Thoracic aorta (tissue), 2 donors: Measurements from ENCODE around the gene PTPRG. TPM values are rescaled to one million over a fixed set of nuclear protein-coding genes. Genes with fewer than 3 reads are reported as not detected.

ENCODE experiments used
- ATAC-seq: fragments of 150-250 bp; one replicate; pipeline ENCODE4 v1.8.0; 2017; ENCODE audit warnings: low read depth; ENCODE audit not compliant: insufficient number of reproducible peaks, low FRiP score
- DNase-seq: peaks from one replicate; pipeline ENCODE4 v3.0.0-alpha.2; 2020; ENCODE audit warnings: low spot score
- H3K27ac ChIP-seq, 2 donors: fragments of 200-600 bp; sonication (generic); 1 replicate in 1 of 2; 2 replicates in 1 of 2; pipeline ENCODE4 v1.5.1; 2016; ENCODE audit warnings: mild to moderate bottlenecking in 2 of 2, moderate library complexity in 2 of 2
- H3K27me3 ChIP-seq: fragments of 200-600 bp; sonication (generic); replicated peaks from 2 replicates; pipeline ENCODE4 v1.6.0; 2016; ENCODE audit warnings: mild to moderate bottlenecking; ENCODE audit not compliant: insufficient read depth
- H3K36me3 ChIP-seq: fragments of 200-600 bp; sonication (generic); one replicate; pipeline ENCODE4 v1.5.1; 2016
- H3K4me1 ChIP-seq, 2 donors: fragments of 200-600 bp; sonication (generic); 1 replicate in 1 of 2; 2 replicates in 1 of 2; pipeline versions ENCODE4 v1.5.1 to v1.6.0; 2016; ENCODE audit warnings: low read depth in 2 of 2, mild to moderate bottlenecking in 1 of 2; ENCODE audit not compliant: control insufficient read depth in 1 of 2
- H3K4me3 ChIP-seq: fragments of 200-600 bp; sonication (generic); 2 replicates; pipeline ENCODE4 v1.5.1; 2016; ENCODE audit warnings: mild to moderate bottlenecking
- H3K9me3 ChIP-seq: fragments of 200-600 bp; sonication (generic); 2 replicates; pipeline ENCODE4 v1.5.1; 2016
- total RNA-seq, 2 donors: library from RNA; depleted of rRNA; stranded (reverse); fragments of >200 nt; gene quantifications; one replicate each; pipeline versions ENCODE4 v1.1.0 to v1.2.3, GENCODE V29; 2016
- TF ChIP-seq, protein P1 (sequence below): fragments of 200-600 bp; sonication (generic); IDR thresholded peaks from one replicate; pipeline ENCODE4 v1.5.1; 2019; ENCODE audit warnings: antibody characterized with exemption

Gene PTPRG
- total RNA-seq, 2 donors from 2014 or later, result 154 to 208 TPM

- Histone ChIP-seq H3K4me1 (peaks cover 0 to 10% of the 10 kb centered on the region in 2 donors), H3K27ac (no peak overlapping the region), H3K4me3 (no peak overlapping the region), H3K27me3 (no peaks in the 10 kb centered on the region), H3K36me3 (no peaks in the 10 kb centered on the region), H3K9me3 (no peaks in the 10 kb centered on the region)
- DNase-seq (no peak), ATAC-seq (no peak)
- TF ChIP-seq, protein P1, sequence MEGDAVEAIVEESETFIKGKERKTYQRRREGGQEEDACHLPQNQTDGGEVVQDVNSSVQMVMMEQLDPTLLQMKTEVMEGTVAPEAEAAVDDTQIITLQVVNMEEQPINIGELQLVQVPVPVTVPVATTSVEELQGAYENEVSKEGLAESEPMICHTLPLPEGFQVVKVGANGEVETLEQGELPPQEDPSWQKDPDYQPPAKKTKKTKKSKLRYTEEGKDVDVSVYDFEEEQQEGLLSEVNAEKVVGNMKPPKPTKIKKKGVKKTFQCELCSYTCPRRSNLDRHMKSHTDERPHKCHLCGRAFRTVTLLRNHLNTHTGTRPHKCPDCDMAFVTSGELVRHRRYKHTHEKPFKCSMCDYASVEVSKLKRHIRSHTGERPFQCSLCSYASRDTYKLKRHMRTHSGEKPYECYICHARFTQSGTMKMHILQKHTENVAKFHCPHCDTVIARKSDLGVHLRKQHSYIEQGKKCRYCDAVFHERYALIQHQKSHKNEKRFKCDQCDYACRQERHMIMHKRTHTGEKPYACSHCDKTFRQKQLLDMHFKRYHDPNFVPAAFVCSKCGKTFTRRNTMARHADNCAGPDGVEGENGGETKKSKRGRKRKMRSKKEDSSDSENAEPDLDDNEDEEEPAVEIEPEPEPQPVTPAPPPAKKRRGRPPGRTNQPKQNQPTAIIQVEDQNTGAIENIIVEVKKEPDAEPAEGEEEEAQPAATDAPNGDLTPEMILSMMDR, result no peak
These were observed 450.3 kb downstream of the PTPRG start for GRCh38 chr3:62011666-62012065.

GRCh38 chr3:62013951-62014350 lies 452.6 kb downstream of the PTPRG start:
- no peak overlapping the region for H3K4me3 ChIP-seq
- no peaks in the 10 kb centered on the region for H3K27me3 ChIP-seq
- no peaks in the 10 kb centered on the region for H3K36me3 ChIP-seq
- ATAC-seq (no peak), DNase-seq (no peak)
- no peaks in the 10 kb centered on the region for H3K4me1 ChIP-seq
- no peak overlapping the region for H3K27ac ChIP-seq
- TF ChIP-seq, protein P1, result no peak
- H3K9me3 ChIP-seq, result no peaks in the 10 kb centered on the region

DNA sequence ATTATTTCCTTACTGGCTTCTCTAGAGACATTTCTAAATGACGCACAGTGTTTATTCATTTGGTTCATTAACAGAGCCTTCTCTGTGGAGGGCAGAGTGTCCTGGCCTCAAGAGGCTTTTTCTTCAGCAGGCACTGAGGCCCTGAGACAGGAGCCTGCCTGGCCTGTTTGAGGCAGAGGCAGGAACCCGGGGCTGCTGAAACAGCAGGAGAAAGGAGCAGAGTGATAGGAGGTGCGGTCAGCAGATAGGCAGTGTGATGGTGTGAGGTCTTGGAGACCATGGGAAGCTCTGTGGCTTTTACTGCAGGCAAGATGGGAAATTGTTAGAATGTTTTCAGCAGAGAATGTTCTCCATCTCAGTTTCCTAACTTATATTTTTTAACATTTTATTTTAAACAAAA lies 453.7 kb downstream of the PTPRG start:
- Histone ChIP-seq H3K36me3 (no peaks in the 10 kb centered on the region), H3K27me3 (no peaks in the 10 kb centered on the region), H3K9me3 (no peaks in the 10 kb centered on the region), H3K4me3 (no peak overlapping the region), H3K4me1 (peaks cover 0 to under 1% of the 10 kb centered on the region in 2 donors), H3K27ac (no peak overlapping the region)
- ATAC-seq (no peak), DNase-seq (no peak)
- TF ChIP-seq, protein P1, result no peak

DNA sequence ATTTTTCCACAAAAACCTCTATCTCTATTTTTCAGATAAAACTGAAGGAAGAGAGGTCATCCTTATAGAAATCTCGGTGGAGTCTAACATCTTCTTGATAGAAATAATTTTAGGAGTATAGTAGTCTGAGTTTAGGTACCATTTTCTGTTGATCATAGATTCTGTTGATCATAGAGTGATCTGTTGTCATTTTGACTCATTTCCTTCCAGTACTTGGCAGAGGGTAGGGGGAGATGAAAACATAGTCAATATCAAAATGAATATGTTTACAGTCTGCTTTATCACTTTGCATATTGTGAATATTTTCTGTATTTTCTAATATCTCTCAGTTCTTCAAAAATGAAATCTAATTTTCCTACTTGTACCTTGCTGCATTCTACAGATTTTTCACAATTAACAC lies 458.5 kb downstream of the PTPRG start:
- DNase-seq (no peak), ATAC-seq (no peak)
- TF ChIP-seq, protein P1, result no peak
- no peak overlapping the region for H3K27ac ChIP-seq
- H3K9me3 ChIP-seq, result no peaks in the 10 kb centered on the region
- H3K27me3 ChIP-seq, result no peaks in the 10 kb centered on the region
- peaks cover 0 to 5% of the 10 kb centered on the region in 2 donors for H3K4me1 ChIP-seq
- H3K4me3 ChIP-seq, result no peak overlapping the region
- H3K36me3 ChIP-seq, result no peaks in the 10 kb centered on the region

DNA sequence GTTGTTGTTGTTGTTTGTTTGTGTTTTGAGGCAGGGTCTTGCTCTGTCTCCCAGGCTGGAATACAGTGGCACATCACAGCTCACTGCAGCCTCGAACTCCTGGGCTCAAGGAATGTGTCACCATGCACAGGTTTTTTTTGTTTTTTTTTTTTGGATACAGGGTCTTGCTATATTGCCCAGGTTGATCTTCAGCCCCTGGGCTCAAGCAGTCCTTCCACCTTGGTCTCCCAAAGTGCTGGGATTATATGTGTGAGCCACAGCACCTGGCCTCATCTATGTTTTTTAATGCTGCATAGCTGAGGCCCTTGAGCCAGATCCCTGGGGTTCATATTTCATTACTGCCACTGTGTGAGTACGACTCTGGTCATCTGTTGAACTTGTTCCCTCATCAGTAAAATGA lies 459.3 kb downstream of the PTPRG start:
- no peak overlapping the region for H3K4me3 ChIP-seq
- H3K27me3 ChIP-seq, result no peaks in the 10 kb centered on the region
- no peak overlapping the region for H3K27ac ChIP-seq
- H3K4me1 ChIP-seq, result peaks cover 0 to 5% of the 10 kb centered on the region in 2 donors
- DNase-seq (no peak), ATAC-seq (no peak)
- TF ChIP-seq, protein P1, result no peak
- no peaks in the 10 kb centered on the region for H3K36me3 ChIP-seq
- no peaks in the 10 kb centered on the region for H3K9me3 ChIP-seq
